CD4-positive, alpha-beta T cell treated with Interferon gamma for 1 hour (primary cell): ENCODE results near the gene ZNF540.
A peak's percentile ranks its signal among the peaks of the same experiment; 100 is the strongest.
"Not testable (repeated sequence)": the region's sequence is repeated elsewhere in the genome, so short reads cannot be mapped to it uniquely, and the experiment has no call there.

Experiments used
- DNase-seq: peaks from one replicate; pipeline ENCODE4 v3.0.0-alpha.2; 2020

ZNF540 gene

GRCh38 chr19:37594304-37594981 lies at the start of gene ZNF540, which contains the start of gene ZNF571:
TSS of gene ZNF540 (plus strand) at chr19:37594876. CDS start at chr19:37598448, 3,572 bp downstream.
TSS of gene ZNF571 (minus strand) at chr19:37594792. CDS start at chr19:37586676, 8,116 bp downstream.
- DNase-seq, result peak; percentile 92

DNA sequence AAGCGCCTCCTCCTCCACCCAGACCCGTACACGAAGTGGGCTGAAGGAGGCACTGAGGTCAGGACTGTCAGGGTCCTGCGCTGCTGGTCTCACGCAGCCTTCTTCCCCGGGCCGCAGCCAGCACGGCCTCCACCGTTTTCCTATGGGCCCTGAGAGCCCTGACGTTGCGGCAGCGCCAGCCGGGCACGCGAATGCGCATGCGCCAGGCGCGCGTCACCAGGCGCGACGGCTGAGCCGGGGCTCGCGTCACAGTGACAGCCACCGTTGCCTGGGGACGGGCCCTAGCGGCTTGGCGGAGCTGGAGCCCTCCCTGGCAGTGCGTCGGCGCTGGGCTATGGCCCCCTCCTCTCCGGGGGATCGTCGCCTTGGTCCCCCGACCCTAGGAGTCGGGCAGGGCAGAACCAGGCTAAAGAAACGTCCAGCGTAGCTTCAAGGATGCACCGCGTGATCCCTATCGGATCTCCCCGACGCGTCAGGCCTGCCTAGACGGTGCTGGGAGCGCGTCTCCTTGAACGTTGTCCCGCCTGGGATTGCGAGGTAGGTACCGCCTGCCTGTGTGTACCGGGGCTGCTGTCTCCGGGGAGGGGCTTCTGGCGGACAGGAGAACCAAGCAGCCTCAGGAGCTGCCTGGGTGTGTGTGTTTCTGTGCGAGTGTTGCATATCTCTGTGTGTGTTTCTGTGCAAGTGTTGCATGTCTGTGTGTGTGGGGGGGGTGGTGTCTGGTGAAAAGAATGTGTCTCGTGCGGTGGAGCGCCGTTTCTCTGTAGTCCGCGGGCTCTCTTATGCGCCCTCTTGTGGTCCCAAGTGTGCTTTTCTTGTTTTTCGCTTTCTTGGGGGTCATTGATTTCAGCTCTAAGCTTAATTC lies 43.3 kb upstream of the ZNF540 start:
- peak; percentile 73 for DNase-seq

- DNase-seq, result no peak
These were observed 31.2 kb upstream of the ZNF540 start for GRCh38 chr19:37563518-37563917.

DNA sequence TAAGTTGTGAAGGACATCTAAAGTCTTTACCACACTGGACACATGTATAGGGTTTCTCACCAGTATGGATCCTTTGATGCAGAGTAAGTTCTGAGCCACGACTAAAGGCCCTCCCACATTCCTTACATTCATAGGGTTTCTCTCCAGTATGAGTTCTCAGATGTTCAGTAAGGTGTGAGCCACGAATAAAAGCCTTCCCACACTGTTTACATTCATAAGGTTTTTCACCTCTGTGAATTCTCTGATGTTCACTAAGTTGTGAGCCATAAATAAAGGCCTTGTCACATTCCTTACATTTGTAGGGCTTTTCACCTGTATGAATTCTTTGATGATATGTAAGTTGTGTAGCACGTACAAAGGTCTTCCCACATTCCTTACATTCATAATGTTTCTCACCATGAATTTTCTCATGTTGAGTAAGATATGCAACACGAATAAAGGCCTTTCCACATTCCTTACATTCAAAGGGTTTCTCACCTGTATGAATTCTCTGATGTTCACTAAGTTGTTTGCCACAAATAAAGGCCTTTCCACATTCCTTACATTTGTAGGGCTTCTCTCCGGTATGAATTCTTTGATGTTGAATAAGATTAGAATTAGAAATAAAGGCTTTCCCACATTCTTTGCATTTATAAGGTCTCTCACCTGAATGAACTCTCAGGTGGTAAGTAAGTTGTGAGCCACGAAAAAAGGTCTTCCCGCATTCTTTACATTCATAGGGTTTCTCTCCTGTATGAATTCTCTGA lies 29.9 kb upstream of the ZNF540 start:
- DNase-seq, result no peak

DNA sequence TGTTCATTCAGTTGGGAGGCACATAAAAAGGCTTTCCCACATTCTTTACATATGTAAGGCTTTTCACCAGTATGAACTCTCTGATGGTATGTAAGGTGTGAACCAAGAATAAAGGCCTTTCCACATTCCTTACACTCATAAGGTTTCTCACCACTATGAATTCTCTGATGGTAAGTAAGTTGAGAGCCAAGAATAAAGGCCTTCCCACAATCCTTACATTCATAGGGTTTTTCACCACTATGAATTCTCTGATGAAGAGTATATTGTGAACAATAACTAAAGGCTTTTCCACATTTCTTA lies 29.4 kb upstream of the ZNF540 start:
- DNase-seq, result no peak

DNA sequence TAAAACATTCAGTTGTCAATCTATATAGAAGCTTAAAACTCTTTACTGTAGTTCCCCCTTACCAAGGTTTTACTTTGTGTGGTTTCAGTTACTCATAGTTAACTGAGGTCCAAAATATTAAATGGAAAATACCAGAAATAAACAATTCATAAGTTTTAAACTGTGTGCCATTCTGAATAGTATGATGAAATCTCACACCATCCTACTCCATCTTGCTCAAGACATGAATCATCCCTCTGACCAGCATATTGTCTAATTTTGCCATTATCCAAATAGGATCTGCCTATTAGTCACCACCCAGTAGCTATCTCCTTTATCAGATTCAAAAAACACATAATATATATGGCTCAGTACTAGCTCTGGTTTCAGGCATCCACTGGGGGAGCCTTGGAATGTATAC lies 22.5 kb upstream of the ZNF540 start:
- DNase-seq, result no peak

DNA sequence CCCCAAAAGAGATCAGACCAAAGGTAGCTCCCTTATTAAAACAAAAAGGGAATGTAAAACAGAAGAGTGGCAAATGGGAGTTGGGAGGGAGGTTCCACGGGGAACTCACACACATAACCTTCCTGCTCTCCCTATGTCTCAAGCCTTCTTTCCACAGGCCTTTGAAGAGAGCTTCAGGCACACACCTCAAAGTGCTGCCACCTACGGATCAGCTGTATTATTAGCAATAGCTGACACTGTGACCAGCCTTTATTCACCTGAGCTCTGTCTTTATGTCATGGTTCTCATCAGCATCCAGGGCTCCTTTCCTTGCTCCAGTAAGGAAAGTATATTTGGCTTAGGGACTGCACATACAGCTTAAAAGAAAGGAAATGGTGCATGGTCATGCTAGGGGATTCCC lies 11.3 kb upstream of the ZNF540 start:
- DNase-seq, result no peak

- no peak for DNase-seq
These were observed 726 bp upstream of the ZNF540 start for GRCh38 chr19:37593996-37594303.

DNA sequence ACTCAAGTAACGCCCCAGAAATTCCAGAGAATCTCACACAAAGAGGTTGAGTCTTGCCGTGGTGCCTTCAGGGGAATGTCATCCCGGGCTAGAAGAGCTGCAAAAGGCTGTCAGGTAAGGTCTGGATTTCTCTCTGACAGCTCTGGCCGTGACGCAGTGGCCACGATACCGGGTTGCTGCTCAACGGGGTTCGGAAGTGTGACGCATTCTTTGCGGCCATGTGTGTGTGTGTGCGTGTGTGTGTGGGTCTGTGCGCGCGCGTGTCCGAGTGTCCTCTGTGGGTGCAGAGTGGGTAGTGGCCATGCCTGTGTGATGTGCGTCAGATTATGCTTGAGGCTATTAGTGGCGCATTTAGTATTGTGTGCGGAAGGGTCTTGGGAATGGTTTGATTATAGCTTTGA lies 306 bp downstream of the ZNF540 start:
- peak; percentile 81 for DNase-seq

DNA sequence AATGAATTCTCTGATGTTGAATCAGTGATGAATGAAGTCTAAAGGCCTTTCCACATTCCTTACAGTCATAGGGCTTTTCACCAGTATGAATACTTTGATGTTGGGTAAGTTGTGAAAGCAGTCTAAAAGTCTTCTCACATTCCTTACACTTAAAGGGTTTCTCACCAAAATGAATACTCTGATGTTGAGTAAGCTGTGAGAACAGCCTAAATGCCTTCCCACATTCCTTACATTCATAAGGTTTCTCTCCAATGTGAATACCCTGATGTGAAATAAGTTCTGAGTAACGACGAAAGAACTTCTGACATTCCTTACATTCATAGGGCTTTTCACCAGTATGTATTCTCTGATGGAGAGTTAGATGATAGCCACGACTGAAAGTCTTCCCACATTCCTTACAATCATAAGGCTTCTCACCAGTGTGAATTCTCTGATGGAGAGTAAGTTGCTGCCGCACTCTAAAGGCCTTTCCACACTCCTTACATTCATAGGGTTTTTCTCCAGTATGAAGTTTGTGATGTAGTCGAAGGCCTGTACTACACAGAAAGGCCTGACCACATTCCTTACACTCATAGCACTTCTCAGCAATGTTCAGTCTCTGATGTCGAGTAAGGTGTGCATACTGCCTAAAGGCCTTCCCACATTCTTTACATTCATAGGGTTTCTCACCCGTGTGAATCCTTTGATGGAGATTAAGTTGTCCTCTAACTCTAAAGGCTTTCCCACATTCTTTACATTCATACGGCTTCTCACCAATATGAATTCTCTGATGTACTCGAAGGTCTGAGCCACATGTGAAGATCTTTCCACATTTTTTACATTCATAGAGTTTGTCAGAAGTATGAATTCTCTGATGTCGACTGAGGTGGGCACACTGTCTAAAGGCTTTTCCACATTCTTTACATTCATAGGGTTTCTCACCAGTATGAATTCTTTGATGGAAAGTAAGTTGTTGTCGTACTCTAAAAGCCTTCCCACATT lies 40.7 kb downstream of the ZNF540 start:
- no peak for DNase-seq

- DNase-seq, result no peak
These were observed 59.4 kb downstream of the ZNF540 start for GRCh38 chr19:37654118-37654517.

DNA sequence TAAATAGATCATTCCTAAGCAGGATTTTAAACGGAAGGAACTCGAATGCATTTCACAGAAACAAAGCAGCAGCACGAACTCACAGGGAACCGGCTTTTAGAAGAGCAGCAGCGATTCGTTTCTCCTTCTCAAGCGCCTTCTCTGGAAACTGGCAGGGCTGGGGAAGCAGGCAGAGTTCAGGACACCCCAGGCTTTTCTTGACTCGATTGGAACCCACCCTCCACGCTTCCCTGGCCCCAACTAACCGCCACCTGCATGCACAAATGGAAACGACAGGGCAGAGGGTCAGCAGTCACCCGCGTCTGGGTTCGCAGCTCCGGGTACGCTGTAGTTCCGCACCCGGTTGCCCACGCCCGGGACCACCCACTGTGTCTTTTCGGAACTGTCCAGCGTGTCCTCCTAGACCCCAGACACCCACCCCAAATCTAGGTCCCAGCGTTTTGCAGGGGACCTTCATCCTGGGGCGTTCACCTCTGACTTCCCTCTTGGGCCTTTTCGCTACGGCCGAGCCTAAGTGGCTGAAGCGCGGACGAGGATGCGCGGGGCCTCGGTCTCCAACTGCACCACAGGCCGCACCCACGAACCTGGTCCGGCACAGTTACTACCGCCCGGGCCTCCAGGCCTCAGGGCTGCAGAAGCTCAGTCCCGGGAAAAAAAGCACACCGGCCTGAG lies 60.1 kb downstream of the ZNF540 start:
- DNase-seq, result peak; percentile 14

DNA sequence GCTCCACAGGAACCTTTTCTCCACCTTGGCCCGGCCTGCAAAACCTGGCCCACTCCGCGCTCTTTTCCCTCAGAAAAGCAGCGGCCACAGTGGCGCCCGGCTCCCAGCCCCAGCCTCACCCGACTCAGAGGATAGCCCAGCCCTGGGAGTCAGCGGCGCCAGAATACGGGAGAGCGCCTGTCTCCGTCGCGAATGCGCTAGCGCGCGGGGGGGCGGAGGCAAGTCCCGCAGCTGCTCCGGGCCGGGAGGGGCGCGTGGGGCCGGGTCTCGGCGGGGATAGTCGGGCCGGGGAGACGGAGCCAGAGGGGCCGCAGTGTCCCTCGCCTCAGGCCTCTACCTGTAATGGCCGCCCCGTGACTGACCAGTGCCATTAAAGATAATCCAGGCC lies 60.6 kb downstream of the ZNF540 start, which contains the start of gene ZFP30:
TSS of gene ZFP30 (minus strand) at position 165 of the 388 bp plus-strand sequence. CDS start 7,643 bp downstream, outside the sequence.
- peak; percentile 71 for DNase-seq

GRCh38 chr19:37655689-37656371 lies 61.2 kb downstream of the ZNF540 start:
- peak; percentile 80 for DNase-seq

- not testable (repeated sequence) for DNase-seq
These were observed 62.5 kb downstream of the ZNF540 start for GRCh38 chr19:37657157-37657556.
